MM.1S (cell line): ENCODE data around the gene BCAR3.

Experiments used
- DNase-seq: peaks from one replicate; pipeline ENCODE4 v3.0.0-alpha.2; 2015
- H2AFZ ChIP-seq: fragments of 300-600 bp; sonication (generic); 2 replicates; pipeline ENCODE4 v1.6.0; 2016; ENCODE audit warnings: antibody characterized with exemption, low read length
- H3F3A ChIP-seq: fragments of 300-600 bp; sonication (generic); 2 replicates; pipeline ENCODE4 v1.6.1; 2016; ENCODE audit warnings: mild to moderate bottlenecking, antibody characterized with exemption, low read length, moderate library complexity, mixed read lengths; ENCODE audit not compliant: insufficient read depth
- H3K27ac ChIP-seq: fragments of 300-600 bp; sonication (generic); 2 replicates; pipeline ENCODE4 v1.5.1; 2016; ENCODE audit warnings: mild to moderate bottlenecking, low read length
- H3K27me3 ChIP-seq: fragments of 300-600 bp; sonication (generic); replicated peaks from 2 replicates; pipeline ENCODE4 v1.6.0; 2016; ENCODE audit warnings: low read length; ENCODE audit not compliant: insufficient read depth
- H3K36me3 ChIP-seq: fragments of 300-600 bp; sonication (generic); replicated peaks from 2 replicates; pipeline ENCODE4 v1.6.1; 2016; ENCODE audit warnings: mild to moderate bottlenecking, low read length, mixed read lengths; ENCODE audit not compliant: insufficient read depth
- H3K4me1 ChIP-seq: fragments of 300-600 bp; sonication (generic); 2 replicates; pipeline ENCODE4 v1.6.1; 2016; ENCODE audit warnings: low read length, mixed read lengths
- H3K4me2 ChIP-seq: fragments of 300-600 bp; sonication (generic); 2 replicates; pipeline ENCODE4 v1.6.0; 2016; ENCODE audit warnings: low read depth, low read length
- H3K4me3 ChIP-seq: fragments of 300-600 bp; sonication (generic); 2 replicates; pipeline ENCODE4 v1.5.1; 2016; ENCODE audit warnings: low read length, mixed read lengths
- H3K79me2 ChIP-seq: fragments of 300-600 bp; sonication (generic); 2 replicates; pipeline ENCODE4 v1.6.1; 2016; ENCODE audit warnings: mixed run types, low read length, mixed read lengths
- H3K9ac ChIP-seq: fragments of 300-600 bp; sonication (generic); 2 replicates; pipeline ENCODE4 v1.6.1; 2016; ENCODE audit warnings: low read length, mixed read lengths
- H3K9me2 ChIP-seq: fragments of 300-600 bp; sonication (generic); replicated peaks from 2 replicates; pipeline ENCODE4 v1.6.1; 2016; ENCODE audit warnings: mild to moderate bottlenecking, low read length, mixed read lengths; ENCODE audit not compliant: insufficient read depth
- H3K9me3 ChIP-seq: fragments of 300-600 bp; sonication (generic); replicated peaks from 2 replicates; pipeline ENCODE4 v1.6.1; 2016; ENCODE audit warnings: mild to moderate bottlenecking, low read length, mixed read lengths; ENCODE audit not compliant: insufficient read depth
- H4K20me1 ChIP-seq: fragments of 300-600 bp; sonication (generic); 2 replicates; pipeline ENCODE4 v1.6.1; 2016; ENCODE audit warnings: mild to moderate bottlenecking, low read length, moderate library complexity, mixed read lengths; ENCODE audit not compliant: insufficient read depth
- CTCF ChIP-seq: fragments of 300-600 bp; sonication (generic); IDR thresholded peaks from 2 replicates; pipeline ENCODE4 v1.5.1; 2016; ENCODE audit warnings: antibody characterized with exemption, low read length, mixed read lengths
- EZH2 ChIP-seq: fragments of 300-600 bp; sonication (generic); optimal IDR thresholded peaks from 2 replicates; pipeline ENCODE3; 2017; ENCODE audit warnings: low read depth, mild to moderate bottlenecking, antibody characterized with exemption, low read length, mixed read lengths
- EZH2phosphoT487 ChIP-seq: fragments of 300-600 bp; sonication (generic); IDR thresholded peaks from 2 replicates; pipeline ENCODE4 v1.6.1; 2018; ENCODE audit warnings: antibody characterized with exemption, low read length

BCAR3 gene

GRCh38 chr1:93705892-93706500, 24.4 kb upstream of the BCAR3 start:
- TF ChIP-seq EZH2: no peak
- TF ChIP-seq CTCF: no peak
- TF ChIP-seq EZH2phosphoT487: no peak
- Histone ChIP-seq H3K27me3 (no peaks in the 10 kb centered on the region), H3K36me3 (no peaks in the 10 kb centered on the region), H3K9me2 (no peaks in the 10 kb centered on the region), H4K20me1 (no peaks in the 10 kb centered on the region), H3K9me3 (no peaks in the 10 kb centered on the region), H3K9ac (no peak overlapping the region), H3K27ac (no peak overlapping the region), H3F3A (no peaks in the 10 kb centered on the region), H3K79me2 (no peaks in the 10 kb centered on the region), H3K4me3 (no peak overlapping the region), H3K4me2 (no peak overlapping the region), H2AFZ (no peak overlapping the region), H3K4me1 (0 out of 2 replicates have a peak, but pooled peaks cover 8% of the 10 kb centered on the region)
- DNase-seq: no peak

GRCh38 chr1:93704052-93704451, 22.4 kb upstream of the BCAR3 start:
- DNase-seq: no peak
- Histone ChIP-seq H3K9me2 (no peaks in the 10 kb centered on the region), H3K27me3 (no peaks in the 10 kb centered on the region), H4K20me1 (no peaks in the 10 kb centered on the region), H2AFZ (no peak overlapping the region), H3K4me1 (0 out of 2 replicates have a peak, but pooled peaks cover 8% of the 10 kb centered on the region), H3K4me2 (no peak overlapping the region), H3K27ac (no peak overlapping the region), H3K4me3 (no peak overlapping the region), H3F3A (no peaks in the 10 kb centered on the region), H3K9me3 (no peaks in the 10 kb centered on the region), H3K79me2 (no peaks in the 10 kb centered on the region), H3K36me3 (no peaks in the 10 kb centered on the region), H3K9ac (no peak overlapping the region)
- no peak for TF ChIP-seq EZH2
- TF ChIP-seq CTCF: no peak
- no peak for TF ChIP-seq EZH2phosphoT487

- Histone ChIP-seq H3K9me2 (no peaks in the 10 kb centered on the region), H3K27me3 (no peaks in the 10 kb centered on the region), H3K9me3 (no peaks in the 10 kb centered on the region), H3K4me1 (0 out of 2 replicates have a peak, but pooled peaks cover 7% of the 10 kb centered on the region), H4K20me1 (no peaks in the 10 kb centered on the region), H3K36me3 (no peaks in the 10 kb centered on the region), H3K9ac (no peak overlapping the region), H3K27ac (no peak overlapping the region), H3K4me2 (no peak overlapping the region), H3F3A (no peaks in the 10 kb centered on the region), H2AFZ (no peak overlapping the region), H3K79me2 (no peaks in the 10 kb centered on the region), H3K4me3 (no peak overlapping the region)
- no peak for DNase-seq
- no peak for TF ChIP-seq EZH2phosphoT487
These were observed 22.0 kb upstream of the BCAR3 start for GRCh38 chr1:93703643-93704042.

- H3K9me2 ChIP-seq: no peaks in the 10 kb centered on the region
- no peaks in the 10 kb centered on the region for H3K9me3 ChIP-seq
- H3K4me1 ChIP-seq: no peaks in the 10 kb centered on the region
- H3K27ac ChIP-seq: no peak overlapping the region
- no peak for DNase-seq
- H3K79me2 ChIP-seq: no peaks in the 10 kb centered on the region
- H4K20me1 ChIP-seq: no peaks in the 10 kb centered on the region
- no peak overlapping the region for H3K4me3 ChIP-seq
- H3K9ac ChIP-seq: no peak overlapping the region
- H3K27me3 ChIP-seq: no peaks in the 10 kb centered on the region
- H3K4me2 ChIP-seq: no peak overlapping the region
- no peak for TF ChIP-seq EZH2
- TF ChIP-seq CTCF: no peak
- TF ChIP-seq EZH2phosphoT487: no peak
- H3K36me3 ChIP-seq: no peaks in the 10 kb centered on the region
- H3F3A ChIP-seq: no peaks in the 10 kb centered on the region
- no peak overlapping the region for H2AFZ ChIP-seq
These were observed 21.2 kb upstream of the BCAR3 start for GRCh38 chr1:93702828-93703183.
